Activated CD4-positive, alpha-beta T cell treated with anti-CD3 and anti-CD28 coated beads for 1 hour (primary cell): ENCODE measurements around the gene TBC1D23.

Experiments
- DNase-seq: peaks from one replicate; pipeline ENCODE4 v3.0.0-alpha.2; 2020

The TBC1D23 gene

GRCh38 chr3:100358413-100358812 lies 97.6 kb downstream of the TBC1D23 start:
- DNase-seq = no peak

- no peak for DNase-seq
These were observed 98.2 kb downstream of the TBC1D23 start for GRCh38 chr3:100359035-100359434.

GRCh38 chr3:100360757-100361496 lies 100.1 kb downstream of the TBC1D23 start:
- no peak for DNase-seq

GRCh38 chr3:100361897-100362296 lies 101.1 kb downstream of the TBC1D23 start:
- DNase-seq = no peak

GRCh38 chr3:100364421-100364820 lies 103.6 kb downstream of the TBC1D23 start:
- no peak for DNase-seq

GRCh38 chr3:100366424-100366823 lies 105.6 kb downstream of the TBC1D23 start:
- no peak for DNase-seq

GRCh38 chr3:100368441-100368840 lies 107.6 kb downstream of the TBC1D23 start:
- DNase-seq = no peak

GRCh38 chr3:100370756-100371155 lies 110.0 kb downstream of the TBC1D23 start:
- no peak for DNase-seq

- DNase-seq = no peak
These were observed 113.7 kb downstream of the TBC1D23 start for GRCh38 chr3:100374521-100374920.
